Measurements from ENCODE around the gene CXCL5. TPM values are rescaled to one million over a fixed set of nuclear protein-coding genes. Genes with fewer than 3 reads are reported as not detected.

Gene CXCL5
- total and polyA plus RNA-seq, 2 donors (not counting 3 experiments of a cell fraction or from before 2014, with no cell fraction given), result 0.33 to 0.40 TPM

GRCh38 chr4:74045247-74045646 lies 46.8 kb upstream of the CXCL5 start:
- Histone ChIP-seq H3K4me3 (replicated peaks in 1 of 3; ENCODE audit: insufficient read depth in 1 of 3, low read depth in 1 of 3, low read length in 3 of 3) (no peak overlapping the region), H3K36me3 (ENCODE audit: control insufficient read depth in 2 of 2, extremely low read depth in 1 of 2, insufficient read depth in 2 of 2, low read length in 2 of 2) (no peaks in the 10 kb centered on the region), H3K9me1 (replicated peaks; ENCODE audit: control insufficient read depth, extremely low read depth, insufficient read depth, low read length) (no peaks in the 10 kb centered on the region), H3K4me2 (ENCODE audit: insufficient read depth, low read length) (no peak overlapping the region), H3K79me2 (ENCODE audit: control insufficient read depth, insufficient read depth, low read length) (no peaks in the 10 kb centered on the region), H3K27me3 (ENCODE audit: control insufficient read depth in 2 of 2, insufficient read depth in 2 of 2, low read length in 2 of 2) (no peaks in the 10 kb centered on the region), H4K20me1 (replicated peaks; ENCODE audit: control insufficient read depth, extremely low read depth, insufficient read depth, low read length) (no peaks in the 10 kb centered on the region), H3K4me1 (ENCODE audit: control insufficient read depth, extremely low read depth, insufficient read depth, low read length) (peaks cover 6% of the 10 kb centered on the region), H3K9me3 (replicated peaks; ENCODE audit: control insufficient read depth, insufficient read depth, low read length) (no peaks in the 10 kb centered on the region), H3K9ac (replicated peaks; ENCODE audit: extremely low read depth, insufficient read depth, low read length) (no peak overlapping the region), H2AFZ (ENCODE audit: low read depth, low read length) (no peak overlapping the region), H3K27ac (ENCODE audit: insufficient read depth, low read depth, low read length) (no peak overlapping the region)
- DNase-seq (ENCODE audit: low read depth, low spot score) (no peak), FAIRE-seq (no peak)
- BruUV-seq (replicated peaks), result no TSS peak
- TF ChIP-seq POLR2A (IDR thresholded peaks at IDR 0.05; ENCODE audit: low read depth, low read length), result no peak
- no peak for TF ChIP-seq GATA2 (IDR thresholded peaks at IDR 0.05; ENCODE audit: insufficient read depth, insufficient read length, low read depth, low read length)
- no peak for TF ChIP-seq MYC (IDR thresholded peaks at IDR 0.05; ENCODE audit: low read depth, low read length)
- no peak for TF ChIP-seq POLR2AphosphoS5 (IDR thresholded peaks at IDR 0.05; ENCODE audit: insufficient read depth, low read depth, low read length)
- no peak for TF ChIP-seq FOS (IDR thresholded peaks at IDR 0.05; ENCODE audit: borderline replicate concordance, insufficient read depth, low read length)
- no peak for TF ChIP-seq JUN (IDR thresholded peaks at IDR 0.05; ENCODE audit: borderline replicate concordance, insufficient read depth, insufficient read length, low read depth)
- no peak for TF ChIP-seq EZH2 (IDR thresholded peaks at IDR 0.05; ENCODE audit: borderline replicate concordance, low read depth, low read length, severe bottlenecking)
- TF ChIP-seq CTCF (IDR thresholded peaks at IDR 0.05; ENCODE audit: extremely low read depth in 1 of 2, insufficient read depth in 1 of 2, low read depth in 1 of 2, low read length in 2 of 2), result no peak
- TF ChIP-seq MAX (IDR thresholded peaks at IDR 0.05; ENCODE audit: insufficient read depth, insufficient read length), result no peak
- ChIA-PET POLR2A (no interaction called here), CTCF (interaction anchor here (1.0 to 1.2 kb wide), 3 partner anchors 11 to 181 kb away, joined by 3 to 4 read pairs (median 3); no protein-coding TSS in a partner anchor)
- intact Hi-C loops (cut with micrococcal nuclease), result no loop called here
- dilution Hi-C loops (cut with MboI; ENCODE audit: extremely low pct_ligation_motif_present, low sequenced_read_pairs), result no loop called here
